GM21576 (cell line): Measurements from ENCODE around the gene KYAT1.

Experiments used
- ATAC-seq: cut with Tn5 transposase; IDR thresholded peaks from one replicate; pipeline ENCODE4 v1.9.1; 2021; ENCODE audit warnings: mild to moderate bottlenecking, moderate library complexity; ENCODE audit not compliant: unreplicated experiment

The KYAT1 gene

DNA sequence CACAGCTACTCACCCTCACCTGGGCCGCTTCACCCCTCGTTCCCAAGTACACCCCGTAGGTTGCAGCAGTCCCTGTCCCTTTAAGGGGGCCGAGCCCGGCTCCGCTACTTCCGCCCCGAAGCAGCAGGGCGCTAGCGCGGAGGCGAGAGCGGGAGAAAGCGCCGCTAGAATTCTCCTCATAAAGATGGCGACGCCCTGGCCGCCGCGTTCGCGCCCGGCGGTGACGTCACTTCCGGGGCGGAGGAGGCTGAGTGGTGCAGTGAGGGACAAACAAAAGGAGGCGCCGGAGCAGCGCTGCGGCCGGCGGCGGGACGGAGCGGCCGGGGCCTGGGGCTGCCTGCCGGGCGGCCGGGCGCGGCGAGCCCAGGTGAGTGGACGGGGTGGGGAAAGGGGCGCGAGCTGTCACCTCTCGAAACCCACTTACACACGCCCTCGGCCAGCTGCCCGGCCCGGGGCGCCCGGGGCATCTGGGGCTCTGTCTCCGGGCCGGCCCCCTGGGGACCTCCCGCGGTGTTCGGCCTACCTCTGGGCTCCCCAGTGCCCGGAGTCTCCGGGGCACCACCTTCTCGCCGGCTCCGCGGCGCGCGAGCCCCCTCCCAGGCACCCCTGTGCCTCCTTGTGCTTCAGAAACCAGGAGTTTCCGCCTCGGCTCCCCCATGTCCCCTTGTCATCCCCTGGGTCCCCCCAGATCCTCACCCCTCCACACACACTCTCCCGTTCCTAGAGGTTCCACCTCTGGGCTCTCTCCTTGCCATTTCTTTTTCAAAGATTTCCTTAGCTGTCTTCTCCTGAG is at the start of gene KYAT1, which contains the start of gene LRRC8A:
TSS of gene KYAT1 (minus strand) at position 67 of the 793 bp plus-strand sequence. CDS start 36,545 bp downstream, outside the sequence.
TSS of gene LRRC8A (plus strand) at position 250 of the 793 bp plus-strand sequence. CDS start 25,032 bp downstream, outside the sequence.
- peak; percentile 77 for ATAC-seq

DNA sequence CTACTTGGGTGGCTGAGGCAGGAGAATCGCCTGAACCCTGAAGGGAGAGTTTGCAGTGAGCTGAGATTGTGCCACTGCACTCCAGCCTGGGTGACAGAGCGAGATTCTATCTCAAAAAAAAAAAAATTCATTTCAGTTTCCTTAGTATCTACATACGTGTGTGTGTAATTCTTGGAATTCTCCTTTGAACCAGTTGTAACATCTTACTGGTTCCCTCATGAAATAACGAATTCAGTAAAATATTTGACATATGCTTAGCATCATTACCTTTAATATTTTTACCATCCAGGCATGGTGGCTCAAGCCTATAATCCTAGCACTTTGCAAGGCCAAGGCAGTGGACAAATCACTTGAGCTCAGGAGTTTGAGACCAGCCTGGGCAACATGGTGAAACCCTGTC is 47.8 kb upstream of the KYAT1 start:
- ATAC-seq, result no peak

DNA sequence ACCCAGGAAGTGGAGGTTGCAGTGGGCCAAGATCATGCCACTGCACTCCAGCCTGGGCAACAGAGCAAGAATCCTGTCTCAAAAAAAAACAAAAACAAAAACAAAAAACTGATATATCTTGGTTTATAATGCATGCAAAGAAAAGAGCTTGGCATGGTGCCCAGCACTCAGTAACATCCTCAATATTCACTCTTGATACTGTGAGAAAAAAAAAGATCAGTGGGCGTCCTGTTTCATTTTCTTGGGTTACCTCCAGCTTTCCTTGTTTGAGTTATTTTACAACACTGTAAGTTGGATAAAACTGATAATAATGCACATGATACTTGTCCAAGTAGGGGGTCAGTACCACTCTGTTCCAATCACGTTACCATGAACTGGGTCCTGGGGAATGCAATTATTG is 46.9 kb upstream of the KYAT1 start:
- no peak for ATAC-seq

DNA sequence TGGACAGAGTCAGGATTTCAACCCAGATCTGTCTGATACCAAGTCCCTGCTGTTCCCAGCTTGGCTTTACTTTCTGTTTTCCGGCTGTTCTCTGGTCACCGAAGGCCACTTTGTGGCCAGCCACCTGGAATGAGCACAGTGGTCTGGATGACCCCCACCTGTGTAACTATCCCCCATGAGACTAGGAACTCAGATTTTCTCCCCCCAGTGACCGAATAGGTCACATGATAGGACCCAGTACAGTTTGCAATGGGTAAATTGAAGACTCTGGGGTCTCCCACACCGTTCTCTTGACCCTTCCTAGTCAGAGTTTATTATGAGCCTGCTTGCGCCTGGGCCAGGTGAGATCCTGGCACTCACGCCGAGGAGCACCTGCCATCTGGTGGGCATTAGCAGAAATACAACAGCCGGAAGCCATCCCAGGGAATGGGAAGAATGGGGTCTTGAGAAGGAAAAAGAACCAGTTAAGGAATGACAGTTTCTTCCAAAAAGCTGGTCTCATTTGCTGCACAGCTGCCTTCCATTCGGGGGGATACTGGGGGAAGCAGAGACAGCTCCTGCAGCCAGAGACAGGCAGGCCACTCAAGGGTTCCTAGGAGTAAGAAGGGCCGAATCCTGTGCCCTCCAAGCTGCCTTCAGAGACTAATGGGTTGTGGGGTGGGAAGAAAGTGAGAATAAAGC is 46.1 kb upstream of the KYAT1 start:
- ATAC-seq, result no peak

DNA sequence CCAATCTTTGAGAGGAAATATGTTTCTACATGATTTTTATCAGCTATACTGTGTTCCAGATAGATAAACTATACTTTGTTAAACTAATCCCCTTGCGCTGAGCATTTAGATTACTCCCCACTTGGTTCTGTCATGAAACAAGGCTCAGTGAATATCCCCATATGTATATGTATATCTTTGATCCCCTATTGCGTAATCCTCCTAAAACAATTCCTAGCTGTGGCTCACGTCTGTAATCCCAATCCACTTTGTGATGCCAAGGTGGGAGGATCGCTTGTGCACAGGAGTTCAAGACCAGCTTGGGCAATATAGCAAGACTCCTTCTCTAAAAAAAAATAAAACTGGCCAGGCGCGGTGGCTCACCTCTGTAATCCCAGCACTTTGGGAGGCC is 41.7 kb upstream of the KYAT1 start:
- ATAC-seq, result no peak

DNA sequence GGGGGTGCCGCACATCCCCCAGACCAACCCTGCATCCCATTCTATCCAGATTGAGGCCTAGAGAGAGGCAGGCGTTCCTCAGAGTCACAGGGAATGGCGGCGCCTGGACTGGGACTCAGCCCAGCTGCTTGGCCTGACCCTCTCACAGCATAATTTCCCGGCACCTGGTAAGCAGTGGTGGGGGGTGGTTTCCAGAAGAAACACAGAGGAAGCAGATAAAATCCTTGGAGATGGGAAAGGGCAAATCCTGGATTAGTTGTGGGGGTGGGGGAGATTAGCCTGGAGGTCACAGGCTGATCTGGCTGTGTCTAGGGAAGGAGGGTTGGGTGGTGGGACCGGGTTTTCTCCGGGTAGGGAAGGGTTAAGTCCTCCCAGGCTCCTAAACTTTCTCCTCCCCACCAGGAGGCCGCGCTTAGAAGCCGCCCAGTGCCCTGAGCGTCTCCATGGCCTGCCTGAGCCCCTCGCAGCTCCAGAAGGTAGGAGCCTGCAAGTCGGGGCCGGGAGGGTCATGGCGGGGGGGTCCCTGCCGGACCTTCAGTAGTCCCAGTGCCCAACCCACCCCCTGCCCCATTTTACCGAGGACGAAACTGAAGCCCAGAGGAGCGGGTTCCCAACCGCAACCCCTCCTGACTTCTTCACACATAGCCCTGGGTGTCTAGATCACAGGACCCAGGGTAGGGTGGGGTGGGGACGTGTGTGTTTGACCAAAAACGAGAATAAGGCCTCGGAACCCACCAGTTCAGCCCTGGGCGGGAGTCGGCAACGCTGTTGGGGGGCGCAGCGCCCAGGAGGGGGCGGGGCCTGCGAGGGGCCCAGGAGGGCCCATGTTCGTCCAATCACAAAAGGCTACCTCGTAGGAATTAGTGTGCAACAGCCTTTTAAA is 40.4 kb upstream of the KYAT1 start:
- ATAC-seq, result no peak

DNA sequence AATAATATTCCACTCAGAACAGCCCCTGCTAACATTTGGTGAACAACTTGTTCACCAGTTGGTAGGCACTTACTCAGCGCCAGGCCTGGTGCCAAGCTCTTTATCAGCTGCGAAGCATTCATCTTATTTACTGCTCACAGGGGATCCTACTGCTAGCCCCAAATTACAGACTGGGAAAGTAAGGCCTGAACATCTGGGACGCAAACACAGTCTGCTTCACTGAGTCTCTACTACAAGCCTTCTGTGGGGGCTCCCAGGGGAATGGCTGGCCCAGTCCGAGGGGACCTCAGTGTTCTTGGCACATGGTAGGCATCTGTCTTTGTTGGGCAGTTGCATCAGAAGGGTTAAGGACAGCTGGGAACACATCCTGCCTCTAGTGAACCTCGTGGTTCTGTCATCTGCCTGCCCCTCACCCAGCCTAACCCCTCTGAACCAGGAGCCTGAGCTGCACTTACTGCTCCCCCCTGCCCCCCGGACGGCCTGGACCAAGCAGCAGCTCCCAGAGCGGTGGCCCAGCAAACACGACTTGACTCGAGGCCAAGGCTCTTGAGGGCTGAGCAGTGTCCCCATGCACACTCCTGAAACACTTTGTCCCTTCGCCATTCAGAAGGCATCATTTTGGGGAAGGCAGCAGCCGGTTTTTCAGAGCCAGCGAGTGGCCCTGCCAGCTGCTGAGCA is 38.8 kb upstream of the KYAT1 start, which contains the start of gene PHYHD1:
TSS of gene PHYHD1 (plus strand) at position 602 of the 678 bp plus-strand sequence. CDS start 1,342 bp downstream, outside the sequence.
- no peak for ATAC-seq

DNA sequence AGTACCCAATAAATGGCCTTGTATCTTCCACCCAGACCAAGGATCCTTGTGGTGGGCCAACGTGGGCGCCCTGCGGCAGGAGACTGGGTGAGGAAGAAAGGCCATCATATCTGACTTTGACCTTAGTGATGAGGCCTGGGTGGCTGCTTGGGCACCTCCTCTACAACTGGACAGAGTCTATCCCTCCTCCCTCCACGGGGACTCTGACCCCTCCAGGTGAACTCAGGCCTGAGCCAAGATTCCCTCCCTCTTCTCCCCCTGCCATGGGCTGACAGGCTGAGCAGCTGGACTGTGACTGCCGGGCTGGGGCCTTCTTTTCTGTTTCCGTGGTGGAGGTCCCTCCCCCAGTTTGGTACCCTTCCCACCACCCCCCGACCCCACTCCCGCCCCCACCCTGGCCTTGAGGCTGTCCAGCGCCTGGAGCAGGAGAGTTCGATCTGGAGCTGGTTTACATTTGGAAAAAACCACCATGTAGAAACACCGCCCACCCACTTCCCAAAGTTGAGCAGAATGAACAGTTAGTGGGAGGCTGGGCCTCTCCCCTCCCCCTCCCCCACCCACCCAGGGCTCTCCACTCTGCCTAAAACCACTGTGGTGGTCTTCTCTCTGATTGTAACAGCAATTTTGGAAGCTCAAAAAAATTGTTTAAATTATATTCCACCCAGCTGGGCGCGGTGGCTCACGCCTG is 37.8 kb upstream of the KYAT1 start:
- ATAC-seq, result no peak

DNA sequence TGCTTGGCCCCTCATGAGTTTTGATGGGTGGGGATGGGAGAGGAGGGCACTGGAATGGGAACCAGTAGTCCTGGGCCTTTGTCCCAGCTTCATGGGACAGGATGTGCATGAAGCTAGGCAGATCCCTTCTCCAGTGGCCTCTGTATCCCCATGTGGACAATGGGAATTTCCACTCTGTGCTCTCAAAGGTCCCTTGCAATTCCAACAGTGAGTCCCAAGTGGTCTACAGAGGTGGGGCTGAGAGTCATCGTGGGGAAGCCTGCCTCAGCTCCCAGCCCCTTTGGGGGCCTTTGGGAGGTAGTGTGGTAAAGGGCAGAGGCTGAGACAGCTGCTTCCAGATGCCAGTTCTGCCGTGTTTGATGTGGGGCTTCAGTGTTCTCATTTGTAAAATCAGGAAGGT is 37.2 kb upstream of the KYAT1 start:
- no peak for ATAC-seq

DNA sequence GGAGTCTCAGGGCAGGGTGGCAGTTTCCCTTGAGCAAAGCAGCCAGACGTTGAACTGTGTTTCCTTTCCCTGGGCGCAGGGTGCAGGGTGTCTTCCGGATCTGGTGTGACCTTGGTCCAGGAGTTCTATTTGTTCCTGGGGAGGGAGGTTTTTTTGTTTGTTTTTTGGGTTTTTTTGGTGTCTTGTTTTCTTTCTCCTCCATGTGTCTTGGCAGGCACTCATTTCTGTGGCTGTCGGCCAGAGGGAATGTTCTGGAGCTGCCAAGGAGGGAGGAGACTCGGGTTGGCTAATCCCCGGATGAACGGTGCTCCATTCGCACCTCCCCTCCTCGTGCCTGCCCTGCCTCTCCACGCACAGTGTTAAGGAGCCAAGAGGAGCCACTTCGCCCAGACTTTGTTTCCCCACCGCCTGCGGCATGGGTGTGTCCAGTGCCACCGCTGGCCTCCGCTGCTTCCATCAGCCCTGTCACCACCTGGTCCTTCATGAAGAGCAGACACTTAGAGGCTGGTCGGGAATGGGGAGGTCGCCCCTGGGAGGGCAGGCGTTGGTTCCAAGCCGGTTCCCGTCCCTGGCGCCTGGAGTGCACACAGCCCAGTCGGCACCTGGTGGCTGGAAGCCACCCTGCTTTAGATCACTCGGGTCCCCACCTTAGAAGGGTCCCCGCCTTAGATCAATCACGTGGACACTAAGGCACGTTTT is 35.5 kb upstream of the KYAT1 start:
- ATAC-seq, result no peak

DNA sequence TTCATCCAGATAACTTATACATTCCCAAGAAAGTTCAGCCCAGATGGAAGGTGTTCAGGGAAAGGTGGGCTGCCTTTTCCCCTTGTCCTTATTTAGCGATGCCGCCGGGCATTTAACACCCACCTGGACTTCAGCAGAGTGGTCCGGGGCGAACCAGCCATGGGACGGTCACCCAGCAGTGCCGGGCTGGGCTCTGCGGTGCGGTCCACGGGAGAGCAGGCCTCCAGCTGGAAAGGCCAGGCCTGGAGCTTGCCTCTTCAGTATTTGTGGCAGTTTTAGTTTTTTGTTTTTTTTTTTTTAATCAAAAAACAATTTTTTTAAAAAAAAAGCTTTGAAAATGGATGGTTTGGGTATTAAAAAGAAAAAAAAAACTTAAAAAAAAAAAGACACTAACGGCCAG is 35.0 kb upstream of the KYAT1 start:
- ATAC-seq, result no peak

DNA sequence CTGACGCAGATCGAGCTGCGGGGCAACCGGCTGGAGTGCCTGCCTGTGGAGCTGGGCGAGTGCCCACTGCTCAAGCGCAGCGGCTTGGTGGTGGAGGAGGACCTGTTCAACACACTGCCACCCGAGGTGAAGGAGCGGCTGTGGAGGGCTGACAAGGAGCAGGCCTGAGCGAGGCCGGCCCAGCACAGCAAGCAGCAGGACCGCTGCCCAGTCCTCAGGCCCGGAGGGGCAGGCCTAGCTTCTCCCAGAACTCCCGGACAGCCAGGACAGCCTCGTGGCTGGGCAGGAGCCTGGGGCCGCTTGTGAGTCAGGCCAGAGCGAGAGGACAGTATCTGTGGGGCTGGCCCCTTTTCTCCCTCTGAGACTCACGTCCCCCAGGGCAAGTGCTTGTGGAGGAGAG is 34.5 kb upstream of the KYAT1 start:
- no peak for ATAC-seq

DNA sequence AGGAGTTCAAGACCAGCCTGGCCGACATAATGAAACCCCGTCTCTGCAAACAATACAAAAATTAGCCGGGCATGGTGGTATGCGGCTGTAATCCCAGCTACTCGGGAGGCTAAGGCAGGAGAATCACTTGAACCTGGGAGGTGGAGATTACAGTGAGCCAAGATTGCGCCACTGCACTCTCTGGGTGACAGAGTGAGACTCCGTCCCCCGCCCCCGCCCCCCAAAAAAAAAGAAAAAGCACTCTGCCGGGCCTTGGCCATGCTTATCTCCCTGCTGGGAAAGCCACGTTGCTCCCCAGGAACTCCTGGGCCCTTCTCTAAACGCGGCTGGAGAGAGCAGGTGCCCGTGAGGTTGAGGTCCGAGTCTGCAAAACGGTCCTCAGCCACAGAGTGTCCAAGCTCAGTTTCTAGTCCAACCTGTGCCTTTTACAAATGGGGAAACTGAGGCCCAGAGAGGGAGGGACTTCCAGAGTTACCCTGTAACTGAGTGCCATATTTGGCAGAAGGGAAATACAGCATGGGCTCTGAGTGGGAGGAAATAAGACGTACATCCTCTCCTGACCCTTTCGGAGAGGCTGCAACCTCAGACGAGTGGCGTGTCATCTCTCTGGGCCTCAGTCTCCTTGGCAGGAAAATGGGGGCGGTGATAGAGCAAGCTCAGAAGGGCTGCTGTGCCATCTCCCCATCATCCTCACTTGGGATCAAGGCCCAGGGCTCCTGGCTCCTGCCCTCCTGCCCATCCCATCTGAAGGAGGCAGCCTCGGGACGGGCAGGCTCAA is 32.4 kb upstream of the KYAT1 start:
- ATAC-seq, result no peak

DNA sequence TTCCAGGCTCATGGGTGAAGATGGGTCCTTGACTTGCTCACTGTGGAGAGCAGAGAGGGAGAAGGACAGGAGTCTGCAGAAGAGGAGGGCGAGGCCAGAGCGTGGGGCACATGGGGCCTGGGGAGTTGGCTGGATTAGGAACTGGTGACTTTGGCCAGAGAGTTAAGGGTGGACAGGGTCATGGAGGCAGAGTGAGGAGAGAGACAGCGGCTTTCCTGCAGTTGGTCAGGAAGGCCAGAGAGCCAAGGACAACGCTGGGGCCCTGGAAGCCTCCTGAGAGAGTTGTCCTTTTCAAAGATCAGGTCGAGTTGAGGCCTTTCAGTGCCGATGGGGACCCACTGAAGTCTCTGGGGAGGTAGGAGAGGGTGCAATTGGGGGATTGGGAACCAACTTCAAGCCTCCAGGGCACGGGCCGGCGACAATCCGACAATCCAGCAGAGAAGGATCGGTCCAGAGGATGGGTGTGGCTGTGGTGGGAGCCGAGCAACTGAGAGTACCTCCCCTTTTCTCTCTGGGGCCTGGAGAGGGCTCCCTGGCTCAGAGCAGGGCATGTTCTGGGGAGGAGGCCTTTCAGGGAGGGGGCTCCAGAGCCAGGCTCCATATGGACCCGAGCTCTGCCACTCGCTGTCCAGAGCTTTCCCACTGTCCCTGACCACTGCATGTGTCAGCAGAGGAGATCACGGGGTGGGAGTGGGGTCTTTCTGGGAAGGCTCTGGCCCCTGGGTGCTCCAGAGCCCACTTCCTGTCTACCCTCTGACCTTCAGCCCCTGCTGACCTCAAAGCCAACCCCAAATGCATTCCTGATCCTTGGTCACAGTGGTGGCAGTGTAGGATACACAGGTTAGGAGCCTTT is 31.5 kb upstream of the KYAT1 start:
- no peak for ATAC-seq

DNA sequence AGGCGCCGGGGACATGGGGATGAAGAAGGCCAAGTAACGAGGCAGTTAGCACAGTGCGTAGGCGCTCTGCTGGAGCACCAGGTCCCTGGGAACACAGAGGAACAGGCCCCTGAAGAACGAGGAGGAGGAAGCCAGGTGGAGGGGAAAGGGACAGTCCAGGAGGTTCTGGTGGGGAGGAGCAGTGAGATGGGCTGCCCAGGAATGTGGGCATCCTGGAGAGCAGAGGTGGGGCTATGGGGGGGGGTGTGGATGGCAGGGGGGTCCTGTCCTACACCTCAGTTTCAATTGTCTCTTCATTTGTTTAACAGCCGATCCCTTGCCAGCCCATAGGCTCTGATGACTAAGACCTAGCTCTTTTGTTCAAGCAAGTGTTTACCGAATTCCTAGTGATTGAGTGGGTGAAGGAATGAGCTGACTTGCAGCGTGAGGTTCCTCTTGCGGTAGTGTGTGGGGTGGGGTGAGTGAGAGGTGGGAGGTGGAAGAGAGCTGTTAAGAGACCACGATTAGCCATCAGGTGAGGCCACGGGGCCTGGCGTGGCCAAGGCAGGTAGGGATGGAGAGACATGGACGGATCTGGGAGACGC is 30.6 kb upstream of the KYAT1 start:
- no peak for ATAC-seq

DNA sequence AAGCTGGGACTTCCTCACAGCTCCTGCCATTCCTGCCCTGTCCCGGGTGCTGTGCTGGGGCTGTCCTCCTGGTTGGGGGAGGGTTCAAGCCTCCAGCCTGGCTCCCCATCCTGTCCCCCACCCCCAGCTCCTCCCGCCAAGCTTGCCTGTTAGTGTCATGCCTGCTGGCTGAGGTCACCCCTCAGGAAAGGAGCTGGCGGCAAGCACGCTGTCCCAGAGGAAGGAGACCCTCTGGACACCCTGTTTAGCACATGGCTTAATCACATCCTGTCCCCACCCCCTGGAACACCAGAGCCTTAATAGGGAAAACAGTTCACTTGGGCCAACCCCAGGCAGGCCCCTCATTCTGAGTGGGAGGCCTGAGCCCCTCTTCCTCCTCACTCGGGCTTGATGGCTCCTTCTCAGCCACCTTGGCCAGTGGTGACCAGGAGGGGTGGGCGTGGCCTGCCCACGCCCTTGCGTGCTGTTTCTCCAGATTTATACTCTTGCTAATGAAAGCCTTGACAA is 29.8 kb upstream of the KYAT1 start:
- no peak for ATAC-seq

DNA sequence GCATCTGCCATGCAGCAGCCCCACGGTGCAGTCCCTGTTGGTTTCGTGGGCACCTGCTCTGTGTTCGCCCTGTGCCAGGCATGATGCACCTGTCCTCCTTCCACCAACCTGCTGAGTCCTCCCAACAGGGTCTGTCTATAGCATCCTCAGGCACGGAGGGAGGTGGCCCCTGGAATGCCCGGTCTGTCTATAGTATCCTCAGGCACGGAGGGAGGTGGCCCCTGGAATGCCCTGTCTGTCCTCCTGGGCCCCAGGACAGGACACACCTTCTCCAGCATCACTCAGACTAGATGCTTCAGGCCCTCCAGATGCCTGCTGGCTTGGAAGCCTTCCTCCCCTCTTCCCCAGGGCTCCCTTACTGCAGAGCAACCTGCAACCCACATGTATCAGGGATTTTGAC is 29.2 kb upstream of the KYAT1 start:
- ATAC-seq, result no peak
